Measurements from ENCODE around the gene CHMP2A.
"Not testable (repeated sequence)": the region's sequence is repeated elsewhere in the genome, so short reads cannot be mapped to it uniquely, and the experiment has no call there.

CHMP2A gene

DNA sequence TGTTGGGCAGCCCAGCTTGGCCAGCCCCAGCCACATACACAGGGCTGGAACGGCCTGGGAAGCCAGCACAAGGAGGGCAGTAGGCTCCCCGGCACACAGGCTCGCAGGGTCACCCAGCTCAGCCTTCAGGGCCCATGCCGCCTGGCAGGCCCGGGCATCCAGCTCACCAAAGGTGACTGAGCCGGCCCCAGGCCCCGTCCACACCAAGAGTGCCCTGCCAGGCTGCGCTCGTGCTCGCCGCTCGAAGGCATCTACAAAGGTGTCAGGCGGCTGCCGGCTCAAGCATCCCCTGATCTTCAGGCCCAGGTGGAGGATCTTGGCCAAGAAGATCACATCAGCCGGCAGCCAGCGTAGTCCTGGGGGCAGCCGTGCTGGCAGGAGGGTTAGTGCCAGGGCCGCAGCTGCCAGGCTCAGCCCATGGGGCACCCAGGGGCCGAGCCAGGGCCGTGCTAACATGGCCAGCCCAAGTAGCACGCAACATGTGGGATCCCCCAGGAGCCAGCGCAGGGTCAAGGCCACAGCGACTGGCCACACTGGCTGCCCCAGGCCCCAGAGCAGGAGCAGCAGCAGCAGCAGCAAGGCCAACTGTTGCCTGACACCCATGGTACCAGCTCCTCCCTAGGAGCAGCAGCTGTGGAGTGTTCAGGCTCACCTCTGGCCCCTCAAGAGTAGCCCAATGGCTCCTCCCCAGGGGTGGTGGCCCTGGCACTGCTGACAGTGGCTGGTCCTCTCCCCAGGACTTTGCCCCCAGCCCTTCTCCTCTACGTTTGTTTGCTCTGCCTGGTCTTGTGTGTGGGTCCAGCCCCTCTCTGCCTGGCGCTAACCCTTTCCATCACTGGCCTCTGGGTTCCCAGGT lies 43.3 kb downstream of the CHMP2A start, which contains the start of gene SLC27A5:
SLC27A5 (minus strand) TSS at position 640 of the 856 bp plus-strand sequence; CDS start at position 603, 37 bp downstream.
- no peak for DNase-seq (ENCODE audit: low read depth in 2 of 2)

DNA sequence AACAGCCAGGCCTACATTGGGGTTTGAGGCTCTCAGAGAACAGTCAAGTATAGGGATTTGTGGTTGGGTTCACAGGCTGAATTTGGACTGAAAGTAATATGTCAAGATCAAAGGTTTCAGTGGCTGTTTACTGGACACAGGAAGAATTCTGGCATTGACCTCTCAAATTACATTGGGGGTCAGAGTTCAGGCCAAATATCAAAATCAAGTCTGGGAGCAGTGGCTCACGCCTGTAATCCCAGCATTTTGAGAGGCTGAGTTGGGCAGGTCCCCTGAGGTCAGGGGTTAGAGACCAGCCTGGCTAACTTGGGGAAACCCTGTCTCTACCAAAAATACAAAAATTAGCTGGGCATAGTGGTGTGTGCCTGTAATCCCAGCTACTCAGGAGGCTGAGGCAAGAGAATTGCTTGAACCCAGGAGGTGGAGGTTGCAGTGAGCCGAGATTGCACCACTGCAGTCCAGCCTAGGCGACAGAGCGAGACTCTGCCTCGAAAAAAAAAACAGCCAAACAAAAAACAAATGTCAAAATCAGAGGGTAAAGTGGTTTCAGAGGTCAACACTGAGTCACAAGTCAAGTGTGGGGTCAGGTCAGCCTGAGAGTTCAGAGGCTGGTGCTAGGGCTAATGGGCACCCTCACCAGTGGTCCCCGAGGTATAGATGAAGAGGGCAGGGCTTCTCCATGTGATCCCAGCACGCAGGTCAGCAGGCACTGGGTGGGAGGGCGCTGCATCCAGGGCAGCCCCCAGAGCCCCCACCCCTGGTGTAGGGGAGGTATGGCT lies 44.6 kb downstream of the CHMP2A start:
- DNase-seq (ENCODE audit: low read depth in 2 of 2): no peak

DNA sequence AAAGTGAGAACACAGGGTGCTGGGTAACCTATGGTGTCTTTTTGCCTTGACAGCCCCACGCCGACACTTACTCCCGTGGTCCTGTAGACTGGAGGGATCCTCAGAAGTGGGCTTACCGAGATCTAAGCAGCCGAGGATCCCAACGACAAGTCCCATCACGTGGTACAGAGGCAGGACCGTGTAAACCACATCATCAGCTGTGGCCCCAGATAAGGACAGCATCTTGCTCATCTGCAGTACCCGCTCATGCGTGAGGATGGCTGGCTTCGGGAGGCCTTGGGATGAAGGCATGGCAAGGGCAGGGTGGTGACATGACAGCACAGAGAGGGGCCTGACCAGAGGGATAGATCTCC lies 45.2 kb downstream of the CHMP2A start:
- no peak for DNase-seq (ENCODE audit: low read depth in 2 of 2)

DNA sequence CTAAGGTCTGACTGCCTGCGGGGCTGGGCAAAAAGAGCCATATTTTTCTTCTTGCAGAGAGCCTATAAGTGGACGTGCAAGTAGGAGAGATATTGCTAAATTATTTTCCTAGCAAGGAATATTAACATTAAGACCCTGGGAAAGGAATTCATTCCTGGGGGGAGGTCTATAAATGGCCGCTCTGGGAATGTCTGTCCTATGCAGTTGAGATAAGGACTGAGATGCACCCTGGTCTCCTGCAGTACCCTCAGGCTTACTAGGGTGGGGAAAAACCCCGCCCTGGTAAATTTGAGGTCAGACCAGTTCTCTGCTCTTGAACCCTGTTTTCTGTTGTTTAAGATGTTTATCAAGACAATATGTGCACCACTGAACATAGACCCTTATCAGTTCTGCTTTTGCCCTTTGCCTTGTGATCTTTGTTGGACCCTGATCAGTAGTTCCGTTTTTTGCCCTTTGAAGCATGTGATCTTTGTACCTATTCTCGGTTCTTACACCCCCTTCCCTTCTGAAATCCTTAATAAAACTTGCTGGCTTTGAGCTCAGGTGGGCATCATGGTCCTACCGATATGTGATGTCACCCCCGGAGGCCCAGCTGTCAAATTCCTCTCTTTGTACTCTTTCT lies 47.2 kb downstream of the CHMP2A start:
- DNase-seq (ENCODE audit: low read depth in 2 of 2): not testable (repeated sequence)

Data from activated CD4-positive, alpha-beta T cell treated with anti-CD3 and anti-CD28 coated beads for 24 hours (primary cell).